OCI-LY1 (cell line): ENCODE results near the gene PRPSAP2.
"Not testable (repeated sequence)": the region's sequence is repeated elsewhere in the genome, so short reads cannot be mapped to it uniquely, and the experiment has no call there.

Experiments
- H2AFZ ChIP-seq: fragments of 200-600 bp; sonication (generic), shearing (Covaris generic); 2 replicates; pipeline ENCODE4 v1.6.0; 2014; ENCODE audit warnings: antibody characterized with exemption, mild to moderate bottlenecking, low read length
- H3F3A ChIP-seq: fragments of 200-600 bp; sonication (generic), shearing (Covaris generic); 2 replicates; pipeline ENCODE4 v1.6.0; 2014; ENCODE audit warnings: mild to moderate bottlenecking, antibody characterized with exemption, low read length, moderate library complexity; ENCODE audit not compliant: insufficient read depth
- H3K27ac ChIP-seq: fragments of 200-600 bp; sonication (generic); 2 replicates; pipeline ENCODE4 v1.5.1; 2014; ENCODE audit warnings: low read length, mixed run types, mild to moderate bottlenecking, low read depth; ENCODE audit not compliant: poor library complexity, severe bottlenecking
- H3K27me3 ChIP-seq: fragments of 200-600 bp; sonication (generic); 2 replicates; pipeline ENCODE4 v1.6.0; 2014; ENCODE audit warnings: antibody characterized with exemption, mild to moderate bottlenecking, low read length, moderate library complexity; ENCODE audit not compliant: insufficient read depth
- H3K36me3 ChIP-seq: fragments of 200-600 bp; sonication (generic); 2 replicates; pipeline ENCODE4 v1.6.1; 2014; ENCODE audit warnings: mild to moderate bottlenecking, antibody characterized with exemption, low read length, moderate library complexity, mixed read lengths; ENCODE audit not compliant: insufficient read depth
- H3K4me1 ChIP-seq: fragments of 200-600 bp; sonication (generic); 2 replicates; pipeline ENCODE4 v1.5.1; 2014; ENCODE audit warnings: mild to moderate bottlenecking, low read length, moderate library complexity; ENCODE audit not compliant: insufficient read depth, severe bottlenecking
- H3K4me2 ChIP-seq: fragments of 200-600 bp; sonication (generic), shearing (Covaris generic); 2 replicates; pipeline ENCODE4 v1.6.1; 2014; ENCODE audit warnings: low read length
- H3K4me3 ChIP-seq: fragments of 200-600 bp; sonication (generic); 2 replicates; pipeline ENCODE4 v1.5.1; 2014; ENCODE audit warnings: low read length, low read depth, mild to moderate bottlenecking, mixed read lengths; ENCODE audit not compliant: poor library complexity, severe bottlenecking
- H3K79me2 ChIP-seq: fragments of 200-600 bp; shearing (Covaris generic); 2 replicates; pipeline ENCODE4 v1.6.1; 2016; ENCODE audit warnings: mixed run types, low read length, mixed read lengths; ENCODE audit not compliant: insufficient read depth
- H3K9ac ChIP-seq: fragments of 200-600 bp; sonication (generic), shearing (Covaris generic); 2 replicates; pipeline ENCODE4 v1.6.1; 2014; ENCODE audit warnings: mild to moderate bottlenecking, low read length, mixed read lengths
- H3K9me2 ChIP-seq: fragments of 200-600 bp; sonication (generic), shearing (Covaris generic); 2 replicates; pipeline ENCODE4 v1.6.1; 2014; ENCODE audit warnings: low read depth, mild to moderate bottlenecking, low read length, mixed read lengths
- H3K9me3 ChIP-seq: fragments of 200-600 bp; shearing (Covaris generic); 2 replicates; pipeline ENCODE4 v1.6.1; 2014; ENCODE audit warnings: low read length, mixed read lengths
- H4K20me1 ChIP-seq: fragments of 200-600 bp; sonication (generic), shearing (Covaris generic); 2 replicates; pipeline ENCODE4 v1.6.0; 2016; ENCODE audit warnings: mild to moderate bottlenecking, low read length; ENCODE audit not compliant: insufficient read depth
- EZH2 ChIP-seq: fragments of 200-600 bp; sonication (generic), shearing (Covaris generic); IDR thresholded peaks from 2 replicates; pipeline ENCODE4 v1.8.0; 2017; ENCODE audit warnings: borderline replicate concordance, mixed run types, mild to moderate bottlenecking, antibody characterized with exemption, low read length, moderate library complexity, mixed read lengths
- TF ChIP-seq, protein P1 (sequence below): fragments of 200-600 bp; sonication (generic), shearing (Covaris generic); IDR thresholded peaks from 2 replicates; pipeline ENCODE4 v1.5.1; 2017; ENCODE audit warnings: mild to moderate bottlenecking, antibody characterized with exemption, low read length, moderate library complexity, mixed read lengths

The PRPSAP2 gene

GRCh38 chr17:18955009-18955408 is 97.1 kb downstream of the PRPSAP2 start:
- no peaks in the 10 kb centered on the region for H3F3A ChIP-seq
- H3K36me3 ChIP-seq: no peaks in the 10 kb centered on the region
- H3K4me2 ChIP-seq: no peak overlapping the region
- H3K4me1 ChIP-seq: no peaks in the 10 kb centered on the region
- no peaks in the 10 kb centered on the region for H3K9me2 ChIP-seq
- H4K20me1 ChIP-seq: no peaks in the 10 kb centered on the region
- no peaks in the 10 kb centered on the region; the same call in 1 of the 2 replicates for H3K27me3 ChIP-seq
- TF ChIP-seq, protein P1, sequence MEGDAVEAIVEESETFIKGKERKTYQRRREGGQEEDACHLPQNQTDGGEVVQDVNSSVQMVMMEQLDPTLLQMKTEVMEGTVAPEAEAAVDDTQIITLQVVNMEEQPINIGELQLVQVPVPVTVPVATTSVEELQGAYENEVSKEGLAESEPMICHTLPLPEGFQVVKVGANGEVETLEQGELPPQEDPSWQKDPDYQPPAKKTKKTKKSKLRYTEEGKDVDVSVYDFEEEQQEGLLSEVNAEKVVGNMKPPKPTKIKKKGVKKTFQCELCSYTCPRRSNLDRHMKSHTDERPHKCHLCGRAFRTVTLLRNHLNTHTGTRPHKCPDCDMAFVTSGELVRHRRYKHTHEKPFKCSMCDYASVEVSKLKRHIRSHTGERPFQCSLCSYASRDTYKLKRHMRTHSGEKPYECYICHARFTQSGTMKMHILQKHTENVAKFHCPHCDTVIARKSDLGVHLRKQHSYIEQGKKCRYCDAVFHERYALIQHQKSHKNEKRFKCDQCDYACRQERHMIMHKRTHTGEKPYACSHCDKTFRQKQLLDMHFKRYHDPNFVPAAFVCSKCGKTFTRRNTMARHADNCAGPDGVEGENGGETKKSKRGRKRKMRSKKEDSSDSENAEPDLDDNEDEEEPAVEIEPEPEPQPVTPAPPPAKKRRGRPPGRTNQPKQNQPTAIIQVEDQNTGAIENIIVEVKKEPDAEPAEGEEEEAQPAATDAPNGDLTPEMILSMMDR: no peak
- TF ChIP-seq EZH2: no peak
- no peaks in the 10 kb centered on the region for H3K79me2 ChIP-seq
- H3K27ac ChIP-seq: no peak overlapping the region
- no peak overlapping the region for H3K4me3 ChIP-seq
- no peak overlapping the region for H2AFZ ChIP-seq
- H3K9me3 ChIP-seq: no peaks in the 10 kb centered on the region
- H3K9ac ChIP-seq: no peak overlapping the region

- not testable (repeated sequence) for H3K9ac ChIP-seq, H3K4me1 ChIP-seq, H3K4me3 ChIP-seq, H2AFZ ChIP-seq, H3K79me2 ChIP-seq, H3K9me2 ChIP-seq, H3K27me3 ChIP-seq, H4K20me1 ChIP-seq, H3K9me3 ChIP-seq, H3K4me2 ChIP-seq, H3K27ac ChIP-seq, H3K36me3 ChIP-seq, H3F3A ChIP-seq
Measured at GRCh38 chr17:18956021-18956420, 98.1 kb downstream of the PRPSAP2 start.

DNA sequence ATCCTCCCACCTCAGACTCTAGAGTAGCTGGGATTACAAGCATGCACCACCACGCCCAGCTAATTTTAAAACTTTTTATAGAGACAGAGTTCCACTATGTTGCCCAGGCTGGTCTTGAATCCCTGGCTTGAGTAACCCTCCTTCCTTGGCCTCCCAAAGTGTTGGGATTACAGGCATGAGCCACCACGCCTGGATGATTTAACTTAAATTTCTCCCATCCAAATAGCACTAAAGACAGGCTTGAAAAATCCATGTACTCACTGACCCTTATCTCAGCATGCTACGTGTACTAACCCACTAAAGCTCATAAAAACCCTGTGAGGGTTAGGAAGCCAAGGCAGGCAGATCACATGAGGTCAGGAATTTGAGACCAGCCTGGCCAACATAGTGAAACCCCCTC is 98.7 kb downstream of the PRPSAP2 start:
- TF ChIP-seq, protein P1: no peak
- no peak for TF ChIP-seq EZH2
- Histone ChIP-seq H3K9me3 (no peaks in the 10 kb centered on the region), H3K4me2 (no peak overlapping the region), H3K4me1 (no peaks in the 10 kb centered on the region), H3K27ac (no peak overlapping the region), H3F3A (no peaks in the 10 kb centered on the region), H3K4me3 (no peak overlapping the region), H3K9me2 (no peaks in the 10 kb centered on the region), H2AFZ (no peak overlapping the region), H3K27me3 (no peaks in the 10 kb centered on the region), H3K36me3 (no peaks in the 10 kb centered on the region), H3K9ac (no peak overlapping the region), H4K20me1 (no peaks in the 10 kb centered on the region), H3K79me2 (no peaks in the 10 kb centered on the region)

DNA sequence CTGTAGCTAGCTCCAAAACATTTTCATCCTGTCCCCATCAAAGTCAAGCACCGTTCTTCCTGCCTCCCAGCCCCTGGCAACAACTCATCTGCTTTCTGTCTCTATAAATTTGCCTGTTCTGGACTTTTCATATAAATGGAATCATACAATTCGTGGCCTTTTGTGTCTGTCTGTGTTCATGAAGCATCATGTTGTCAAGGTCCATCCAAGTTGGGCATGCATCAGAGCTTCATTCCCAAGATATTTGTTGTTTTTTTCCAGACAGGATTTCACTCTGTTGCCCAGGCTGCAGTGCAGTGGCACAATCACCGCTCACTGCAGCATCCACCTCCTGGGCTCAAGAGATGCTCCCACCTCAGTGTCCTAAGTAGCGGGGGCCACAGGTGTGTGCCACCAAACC is 99.9 kb downstream of the PRPSAP2 start:
- H3K9me2 ChIP-seq: no peaks in the 10 kb centered on the region
- no peak for TF ChIP-seq EZH2
- TF ChIP-seq, protein P1: no peak
- no peak overlapping the region for H2AFZ ChIP-seq
- H3K27ac ChIP-seq: no peak overlapping the region
- no peaks in the 10 kb centered on the region for H3K36me3 ChIP-seq
- no peak overlapping the region for H3K4me3 ChIP-seq
- H4K20me1 ChIP-seq: no peaks in the 10 kb centered on the region
- H3K9ac ChIP-seq: no peak overlapping the region
- H3K27me3 ChIP-seq: no peaks in the 10 kb centered on the region
- no peak overlapping the region for H3K4me2 ChIP-seq
- no peaks in the 10 kb centered on the region for H3F3A ChIP-seq
- no peaks in the 10 kb centered on the region for H3K79me2 ChIP-seq
- H3K9me3 ChIP-seq: no peaks in the 10 kb centered on the region
- no peaks in the 10 kb centered on the region for H3K4me1 ChIP-seq
